HG03460 (cell line): ENCODE data around the gene OLFML2A.
"Not testable (repeated sequence)": the region's sequence is repeated elsewhere in the genome, so short reads cannot be mapped to it uniquely, and the experiment has no call there.

Experiments
- ATAC-seq: cut with Tn5 transposase; IDR thresholded peaks from one replicate; pipeline ENCODE4 v1.9.1; 2021; ENCODE audit not compliant: unreplicated experiment

OLFML2A gene

GRCh38 chr9:124818431-124819281, 41.7 kb downstream of the OLFML2A start:
- no peak for ATAC-seq

- ATAC-seq, result no peak
Observed at GRCh38 chr9:124820698-124821623, 44.0 kb downstream of the OLFML2A start.

- ATAC-seq, result no peak
Observed at GRCh38 chr9:124828489-124829333, 51.8 kb downstream of the OLFML2A start.

- no peak for ATAC-seq
Observed at GRCh38 chr9:124829334-124829669, 52.4 kb downstream of the OLFML2A start.

- no peak for ATAC-seq
Observed at GRCh38 chr9:124830593-124830992, 53.7 kb downstream of the OLFML2A start.

GRCh38 chr9:124831642-124832364, 54.9 kb downstream of the OLFML2A start:
- ATAC-seq, result no peak

GRCh38 chr9:124834591-124834990, 57.7 kb downstream of the OLFML2A start:
- ATAC-seq, result no peak

GRCh38 chr9:124835026-124835557, 58.2 kb downstream of the OLFML2A start:
- no peak for ATAC-seq

GRCh38 chr9:124838132-124838531, 61.2 kb downstream of the OLFML2A start:
- ATAC-seq, result not testable (repeated sequence)

GRCh38 chr9:124838567-124839275, 61.8 kb downstream of the OLFML2A start:
- not testable (repeated sequence) for ATAC-seq

GRCh38 chr9:124839612-124840299, 62.8 kb downstream of the OLFML2A start:
- no peak for ATAC-seq

- no peak for ATAC-seq
Observed at GRCh38 chr9:124840300-124840833, 63.4 kb downstream of the OLFML2A start.

- no peak for ATAC-seq
Observed at GRCh38 chr9:124841075-124841821, 64.3 kb downstream of the OLFML2A start.

GRCh38 chr9:124843456-124844034, 66.6 kb downstream of the OLFML2A start:
- no peak for ATAC-seq

- no peak for ATAC-seq
Observed at GRCh38 chr9:124844291-124844690, 67.4 kb downstream of the OLFML2A start.

- not testable (repeated sequence) for ATAC-seq
Observed at GRCh38 chr9:124846467-124846866, 69.5 kb downstream of the OLFML2A start.

- ATAC-seq, result no peak
Observed at GRCh38 chr9:124846969-124847368, 70.0 kb downstream of the OLFML2A start.
